NCI-H1417 (cell line): ENCODE results near the gene FAM120AOS.

Source experiments
- DNase-seq, 3 experiments: peaks; one replicate each; lab custom pipeline; 2025; lab: John Stamatoyannopoulos, UW

The FAM120AOS gene

DNA sequence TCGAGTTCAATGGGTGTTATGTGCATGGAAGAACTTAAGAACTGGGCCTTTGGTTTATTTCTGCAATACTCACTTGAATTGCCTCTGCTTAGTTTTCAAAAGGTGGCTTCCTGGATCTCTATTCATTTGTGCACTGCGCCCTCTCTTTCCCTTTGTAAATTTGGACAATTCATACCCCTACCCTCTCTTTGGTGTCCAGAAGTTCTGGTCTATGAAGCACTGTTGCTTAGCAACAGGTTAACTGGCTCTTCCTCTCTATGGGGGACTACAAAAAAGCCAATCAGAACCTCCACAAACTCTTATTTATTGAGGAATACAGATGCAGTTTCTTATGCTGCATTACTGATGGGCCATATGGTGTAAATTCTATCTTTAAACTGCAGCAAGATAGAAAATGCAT is 15.4 kb downstream of the FAM120AOS start:
- DNase-seq: no peak

DNA sequence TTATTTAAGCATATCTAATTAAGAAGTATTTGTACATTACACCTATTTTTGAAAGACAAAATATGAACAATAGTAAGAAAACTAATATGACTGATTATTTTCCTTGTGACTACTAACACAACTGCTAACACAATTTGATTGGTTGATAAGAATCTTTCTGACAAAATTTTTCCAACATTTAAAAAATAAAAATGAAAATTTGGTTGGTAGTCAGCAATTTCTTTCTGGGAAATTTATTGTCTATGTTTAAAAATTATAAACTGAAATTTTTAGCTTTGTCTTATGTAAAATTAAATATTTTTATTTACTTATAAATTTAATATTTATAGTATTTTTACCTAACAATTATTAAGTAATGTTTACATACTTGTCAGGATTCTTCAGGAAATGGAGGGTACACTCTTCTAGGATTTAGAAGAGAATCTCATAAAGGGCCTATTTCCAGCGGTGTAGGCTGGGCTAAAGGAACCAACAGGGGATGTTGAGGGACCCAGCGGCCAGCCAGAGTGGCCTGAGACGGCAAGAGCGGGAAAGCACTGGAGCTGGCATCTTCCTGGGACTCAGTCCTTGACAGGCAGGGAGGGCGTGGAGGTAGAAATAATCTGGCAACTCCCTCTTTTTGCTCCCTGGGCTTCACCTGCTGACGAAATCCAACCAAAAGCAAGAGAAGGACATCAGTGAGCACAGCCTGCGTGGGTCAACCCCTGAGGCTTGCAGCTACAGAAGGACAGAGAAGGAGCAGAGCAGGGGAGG is 16.6 kb downstream of the FAM120AOS start:
- no peak for DNase-seq

DNA sequence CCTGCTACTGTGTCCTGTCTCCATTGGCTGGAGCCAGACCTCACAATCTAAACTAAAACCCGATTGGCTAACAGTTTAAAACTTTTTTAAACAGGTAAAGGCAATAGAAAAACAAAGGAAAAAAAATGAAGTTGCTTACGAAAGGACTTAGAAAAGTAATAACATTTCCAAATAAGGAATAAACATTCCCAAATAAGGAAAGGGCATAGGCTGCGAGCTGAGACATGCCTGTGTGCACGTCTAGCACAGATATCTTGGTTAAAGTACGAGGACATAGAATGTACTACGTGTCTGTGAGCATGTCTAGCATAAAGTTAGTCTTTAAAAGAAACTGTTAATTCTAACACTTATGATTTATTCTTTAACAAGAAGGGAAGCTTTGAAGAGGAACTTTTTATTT is 17.2 kb downstream of the FAM120AOS start:
- no peak for DNase-seq

DNA sequence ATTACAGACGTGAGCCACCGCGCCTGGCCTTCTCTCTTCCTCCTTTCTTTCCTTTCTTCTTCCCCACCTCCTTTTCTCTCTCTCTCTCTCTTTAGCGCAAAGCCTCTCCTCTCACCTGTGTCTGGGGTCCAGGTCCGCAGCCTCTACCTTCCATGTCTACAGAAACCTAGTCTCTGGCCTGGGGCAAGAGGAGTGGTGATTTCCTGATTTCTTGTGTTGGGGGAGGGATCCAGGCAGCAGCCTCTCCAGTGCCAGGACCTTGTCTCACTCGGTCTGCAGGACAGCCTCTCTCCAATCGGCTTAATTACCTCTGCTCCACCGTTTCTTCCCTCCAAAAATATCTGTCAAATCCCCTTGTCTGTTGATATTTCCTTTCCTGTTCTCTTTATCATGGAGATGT is 18.0 kb downstream of the FAM120AOS start:
- no peak for DNase-seq

DNA sequence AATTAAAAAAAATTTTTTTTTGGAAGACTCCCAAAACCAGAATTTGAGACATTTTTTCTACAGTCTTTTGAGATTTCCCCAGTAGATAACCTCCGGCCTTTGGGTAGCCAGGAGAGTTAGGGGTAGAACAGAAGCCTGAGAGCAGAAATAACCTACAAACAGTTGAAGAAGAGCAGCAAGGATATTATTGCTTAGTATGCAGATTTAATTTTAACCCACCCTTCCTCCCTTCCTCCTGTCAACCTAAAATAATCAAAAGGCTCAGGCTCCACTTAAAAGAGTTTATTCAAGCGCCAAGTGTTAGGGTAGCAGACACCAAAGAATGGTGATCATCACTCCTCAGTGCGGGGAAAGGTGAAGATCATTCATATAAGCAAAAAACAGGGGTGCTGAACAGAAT is 19.3 kb downstream of the FAM120AOS start:
- no peak for DNase-seq

DNA sequence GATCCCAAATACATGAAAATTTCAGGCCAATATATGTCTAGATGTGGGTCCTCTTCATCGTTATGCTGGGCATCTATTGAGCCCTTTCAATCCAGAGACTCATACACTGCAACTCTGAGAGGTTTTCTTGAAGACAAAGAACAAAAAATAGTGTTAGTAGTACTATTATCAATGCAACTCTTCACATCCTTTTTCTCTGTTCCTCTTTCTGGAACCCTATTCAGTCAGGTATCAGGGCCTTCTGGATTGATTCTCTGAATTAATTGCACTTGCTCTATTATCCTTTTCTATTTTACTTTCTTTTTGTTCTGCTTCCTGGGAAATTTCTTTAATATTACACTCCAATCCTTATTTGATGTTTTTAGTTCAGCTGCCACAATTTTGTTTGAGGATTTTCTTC is 20.4 kb downstream of the FAM120AOS start:
- DNase-seq: no peak

DNA sequence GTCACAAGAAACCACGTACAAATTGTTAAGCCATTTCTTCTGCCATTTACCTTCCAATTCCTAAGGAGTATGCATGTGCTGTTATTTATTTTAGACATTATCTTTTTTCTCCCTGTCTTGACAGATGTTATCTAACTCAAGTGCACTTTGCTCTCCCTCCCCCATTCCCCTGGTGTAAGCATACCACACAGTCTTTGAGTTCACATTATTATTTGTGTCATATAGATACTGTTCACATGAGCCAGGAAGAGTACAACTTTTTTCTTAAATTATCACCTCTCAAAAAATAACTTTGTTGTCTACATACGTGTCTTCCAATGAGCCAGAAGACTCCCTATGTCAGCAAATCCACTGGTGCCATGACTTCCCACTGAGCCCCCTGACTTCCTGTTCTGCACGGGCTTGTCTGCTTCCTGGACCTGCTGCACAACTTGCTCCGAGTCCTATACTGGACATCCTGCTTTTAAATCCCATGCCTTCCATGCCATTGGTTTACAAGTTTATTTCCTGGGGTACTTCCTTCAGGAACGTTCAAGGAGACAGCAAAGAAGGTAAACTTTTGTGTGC is 21.8 kb downstream of the FAM120AOS start:
- no peak for DNase-seq

DNA sequence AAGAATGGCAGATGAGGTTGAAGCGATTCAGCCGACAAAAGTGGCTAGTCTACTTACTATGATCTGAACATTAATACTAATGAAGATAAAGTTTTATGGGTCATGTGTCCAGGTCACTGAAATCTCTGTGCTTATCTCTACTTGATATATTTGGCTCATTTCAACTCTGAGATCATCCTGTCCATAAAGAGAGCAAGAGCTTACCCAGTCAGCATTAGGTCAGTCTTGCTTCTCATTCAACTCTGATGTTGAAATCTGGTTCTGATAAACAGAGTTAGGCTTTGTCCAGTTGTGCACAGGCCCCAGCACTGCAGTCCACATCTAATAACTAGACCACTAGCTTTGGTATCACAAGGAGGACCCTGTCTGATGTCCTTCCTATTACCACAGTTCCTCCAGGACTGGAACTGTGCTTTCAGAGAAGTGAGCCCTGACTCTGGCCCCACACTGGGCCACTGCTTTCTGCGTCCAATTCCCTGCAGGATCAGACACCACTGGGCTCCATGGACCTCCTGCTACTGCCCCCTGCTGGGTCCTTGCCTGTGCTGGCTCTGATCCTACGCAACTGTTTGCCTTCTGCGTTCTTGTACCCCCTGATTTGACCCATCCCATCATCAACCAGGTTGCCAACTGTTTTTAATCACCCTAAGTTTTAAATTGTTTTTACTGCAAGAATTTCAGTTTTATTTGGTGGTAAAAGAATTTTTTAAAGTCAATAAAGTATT is 25.6 kb downstream of the FAM120AOS start:
- DNase-seq: peak in 1 of 3 experiments; percentile 16

DNA sequence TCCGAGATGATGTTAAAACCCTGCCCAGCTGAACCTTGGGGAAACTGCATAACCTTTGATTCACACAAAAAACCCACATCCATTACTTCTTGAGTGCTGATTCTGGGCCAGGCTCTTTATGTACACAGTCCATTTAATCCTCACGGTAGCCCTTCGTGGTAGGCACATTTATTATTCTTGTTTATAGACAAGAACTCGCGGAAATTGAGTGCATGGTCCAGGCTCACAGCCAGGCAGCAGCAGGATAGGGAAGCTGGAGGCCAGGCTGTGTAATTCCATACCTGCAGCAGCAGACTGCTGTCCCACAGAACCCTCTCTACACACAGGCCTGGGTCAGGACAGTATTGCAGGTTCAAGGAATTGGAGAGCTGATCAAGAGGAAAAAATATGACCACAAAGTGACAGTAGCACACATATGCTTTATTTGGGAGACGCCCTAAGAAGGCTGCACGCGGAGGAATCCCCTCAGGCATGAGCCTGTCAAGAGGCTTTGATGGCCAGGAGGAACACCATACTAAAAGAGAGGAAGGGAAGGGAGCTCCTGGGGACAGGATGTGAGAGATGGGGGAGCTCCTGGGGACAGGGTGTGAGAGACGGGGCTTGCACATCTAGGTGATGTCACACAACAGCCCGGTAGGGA is 30.3 kb downstream of the FAM120AOS start:
- DNase-seq: no peak

DNA sequence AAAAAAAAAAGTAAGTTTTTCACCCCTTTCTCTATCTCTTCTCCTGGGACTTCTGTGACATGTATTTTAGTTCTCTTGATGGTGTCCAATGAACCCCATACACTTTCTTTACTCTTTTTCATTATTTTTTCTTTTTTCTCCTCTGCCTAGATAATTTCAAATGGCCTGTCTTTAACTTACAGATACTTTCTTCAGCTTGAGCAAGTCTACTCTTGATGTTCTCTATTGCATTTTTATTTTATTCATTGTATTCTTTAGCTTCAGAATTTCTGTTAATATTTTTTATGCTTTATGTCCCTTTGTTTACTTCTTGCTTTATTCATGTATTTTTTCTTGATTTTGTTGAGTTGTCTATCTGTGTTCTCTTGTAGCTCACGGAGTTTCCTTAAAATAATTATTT is 34.4 kb downstream of the FAM120AOS start:
- DNase-seq: no peak

DNA sequence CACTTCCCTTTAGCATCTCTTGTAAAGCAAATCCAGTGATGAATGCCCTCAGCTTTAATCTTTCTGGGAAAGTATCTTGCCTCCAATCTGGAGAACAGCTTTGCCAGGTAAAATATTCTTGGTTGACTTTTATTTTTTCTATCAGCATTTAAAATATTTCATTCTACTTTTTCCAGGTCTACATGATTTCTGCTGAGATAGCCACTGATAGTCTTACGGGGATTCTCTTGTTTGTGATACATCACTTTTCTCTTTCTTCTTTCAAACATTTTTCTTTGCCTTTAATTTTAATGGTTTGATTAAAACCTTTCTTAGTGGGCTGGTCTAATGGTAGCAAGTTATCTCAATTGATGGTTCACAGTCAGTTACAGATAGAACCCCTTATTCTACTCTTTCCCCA is 35.8 kb downstream of the FAM120AOS start:
- no peak for DNase-seq

DNA sequence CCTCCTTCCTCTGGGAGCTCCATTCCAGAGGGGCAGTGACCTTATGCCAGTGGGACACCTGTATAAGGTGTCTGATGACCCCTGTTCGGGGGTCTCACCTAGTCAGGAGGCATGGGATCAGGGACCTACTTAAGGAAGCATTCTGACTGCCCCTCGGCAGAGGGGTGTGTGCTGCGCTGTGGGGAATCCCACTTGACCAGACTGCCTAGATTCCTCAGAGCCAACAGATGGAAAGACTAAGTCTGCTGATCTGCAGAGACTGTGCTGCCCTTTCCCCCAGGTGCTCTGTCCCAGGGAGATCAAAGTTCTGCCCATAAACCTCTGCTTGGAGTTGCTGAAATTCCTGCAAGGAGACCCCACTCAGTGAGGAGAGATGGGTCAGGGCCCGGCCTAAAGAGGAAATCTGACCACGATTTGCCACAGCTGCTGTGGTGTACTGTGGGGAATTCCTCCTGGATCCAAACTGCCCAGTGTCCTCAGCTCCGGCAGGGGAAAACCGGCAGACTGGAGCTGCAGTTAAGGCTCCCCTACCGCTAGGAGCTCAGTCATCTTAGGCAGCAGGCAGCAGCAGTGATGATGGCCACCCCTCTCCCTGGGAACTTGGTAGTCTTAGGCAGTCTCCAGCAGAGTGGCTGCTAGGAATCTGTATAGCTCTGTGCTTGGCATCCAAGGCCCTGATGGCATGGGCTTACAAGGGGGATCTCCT is 36.7 kb downstream of the FAM120AOS start:
- DNase-seq: no peak

DNA sequence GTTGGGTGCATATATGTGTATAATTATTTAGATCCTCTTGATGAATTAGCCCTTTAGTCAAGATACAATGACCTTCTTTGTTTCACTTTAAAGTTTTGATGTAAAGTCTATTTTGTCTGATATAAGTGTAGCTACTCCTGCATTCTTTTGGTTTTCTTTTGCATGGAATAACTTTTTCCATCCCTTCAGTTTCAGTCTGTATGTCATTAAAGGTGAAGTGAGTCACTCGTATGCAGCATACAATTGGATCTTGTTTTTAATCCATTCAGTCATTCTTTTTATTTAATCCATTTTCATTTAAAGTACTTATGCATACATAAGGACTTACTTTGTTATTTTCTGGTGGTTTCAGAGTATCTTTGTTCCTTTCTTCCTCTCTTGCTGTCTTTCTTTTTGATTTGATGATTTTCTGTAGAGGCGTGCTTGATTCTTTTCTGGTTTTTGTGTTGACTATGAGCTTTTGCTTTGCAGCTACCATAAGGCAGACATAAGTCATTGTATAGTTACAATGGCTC is 38.1 kb downstream of the FAM120AOS start:
- DNase-seq: no peak

DNA sequence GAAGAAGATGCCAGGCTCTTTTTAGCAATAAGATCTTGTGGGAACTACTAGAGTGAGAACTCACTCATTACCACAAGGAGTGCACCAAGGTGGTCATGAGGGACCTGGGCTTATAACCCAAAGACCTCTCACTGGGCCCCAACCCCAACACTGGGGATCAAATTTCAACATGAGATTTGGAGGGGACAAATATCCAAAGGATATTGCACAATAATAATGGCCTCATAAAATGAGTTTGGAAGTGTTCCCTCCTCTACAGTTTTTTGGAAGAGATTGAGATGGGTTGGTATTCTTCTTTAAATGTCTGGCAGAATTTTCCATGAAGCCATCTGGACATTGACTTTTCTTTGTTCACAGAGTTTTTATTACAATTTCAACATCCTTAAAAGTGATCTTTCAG is 39.9 kb downstream of the FAM120AOS start:
- no peak for DNase-seq

DNA sequence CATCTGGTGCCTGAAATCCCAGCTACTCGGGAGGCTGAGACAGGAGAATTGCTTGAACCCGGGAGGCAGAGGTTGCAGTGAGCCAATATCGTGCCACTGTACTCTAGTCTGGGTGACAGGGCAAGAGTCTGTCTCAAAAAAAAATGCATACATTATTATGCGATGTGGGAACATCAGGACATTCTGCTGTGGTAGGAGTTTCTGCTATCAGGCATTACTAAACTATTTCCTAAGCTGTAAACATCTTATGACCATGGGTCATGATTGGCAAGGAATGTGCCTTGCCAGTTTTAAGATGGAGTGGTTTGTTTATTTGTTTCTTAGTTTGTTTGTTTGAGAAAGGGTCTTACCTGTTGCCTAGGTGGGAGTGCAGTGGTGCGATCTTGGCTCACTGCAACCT is 47.0 kb downstream of the FAM120AOS start:
- no peak for DNase-seq

DNA sequence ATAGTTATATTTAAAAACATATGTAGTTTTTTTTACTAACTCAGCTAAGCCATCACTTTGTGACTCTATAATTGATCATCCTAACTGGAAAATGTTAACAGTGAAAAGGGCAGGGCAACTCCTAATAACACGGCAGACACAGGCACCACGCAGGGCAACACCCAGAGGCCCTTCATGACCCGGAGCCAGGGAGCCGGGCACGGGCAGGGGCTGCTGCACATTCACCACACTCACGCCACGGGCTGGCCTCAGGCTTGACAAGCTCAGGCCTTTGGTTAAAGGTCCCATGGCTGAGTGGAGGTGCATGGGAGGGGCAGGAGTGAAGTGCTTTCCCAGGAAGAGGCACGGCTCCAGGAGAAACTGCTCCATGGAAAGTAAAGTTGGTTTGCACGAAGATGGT is 54.9 kb downstream of the FAM120AOS start:
- no peak for DNase-seq

DNA sequence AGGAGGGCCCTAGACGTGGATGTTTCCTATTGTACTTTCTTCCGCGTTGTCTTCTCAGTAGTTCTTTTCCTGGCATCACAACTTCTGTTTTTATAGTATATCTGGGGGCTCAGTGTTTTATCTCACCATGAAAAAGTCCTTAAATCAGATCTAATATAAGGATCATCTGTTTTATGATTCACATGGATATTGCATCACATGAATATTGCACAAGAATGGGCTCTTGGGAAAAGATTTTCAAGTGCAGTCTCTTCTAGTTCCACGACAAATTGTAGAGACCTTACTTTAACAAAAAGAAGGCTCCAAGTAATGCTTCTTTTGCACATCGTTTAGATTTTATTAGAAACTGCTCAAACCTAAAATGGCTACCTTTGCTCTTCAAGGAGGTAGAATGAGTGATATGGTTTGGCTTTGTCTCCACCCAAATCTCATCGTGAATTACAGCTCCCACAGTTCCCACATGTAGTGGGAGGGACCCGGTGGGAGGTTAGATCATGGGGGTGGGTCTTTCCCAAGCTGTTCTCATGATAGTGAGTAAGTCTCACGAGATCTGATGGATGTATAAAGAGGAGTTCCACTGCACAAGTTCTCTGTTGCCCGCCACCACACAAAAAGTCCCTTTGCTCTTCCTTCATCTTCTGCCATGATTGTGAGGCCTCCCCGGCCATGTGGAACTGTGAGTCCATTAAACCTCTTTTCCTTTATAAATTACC is 55.6 kb downstream of the FAM120AOS start:
- no peak for DNase-seq
